ENCODE data around the gene PPP2R5D. TPM values are rescaled to one million over a fixed set of nuclear protein-coding genes. Genes with fewer than 3 reads are reported as not detected.

The PPP2R5D gene
- total RNA-seq, 5 donors from 2014 or later (not counting 1 experiment from before 2014, with no cell fraction given), result 27.8 to 35.1 (median 33.3) TPM

DNA sequence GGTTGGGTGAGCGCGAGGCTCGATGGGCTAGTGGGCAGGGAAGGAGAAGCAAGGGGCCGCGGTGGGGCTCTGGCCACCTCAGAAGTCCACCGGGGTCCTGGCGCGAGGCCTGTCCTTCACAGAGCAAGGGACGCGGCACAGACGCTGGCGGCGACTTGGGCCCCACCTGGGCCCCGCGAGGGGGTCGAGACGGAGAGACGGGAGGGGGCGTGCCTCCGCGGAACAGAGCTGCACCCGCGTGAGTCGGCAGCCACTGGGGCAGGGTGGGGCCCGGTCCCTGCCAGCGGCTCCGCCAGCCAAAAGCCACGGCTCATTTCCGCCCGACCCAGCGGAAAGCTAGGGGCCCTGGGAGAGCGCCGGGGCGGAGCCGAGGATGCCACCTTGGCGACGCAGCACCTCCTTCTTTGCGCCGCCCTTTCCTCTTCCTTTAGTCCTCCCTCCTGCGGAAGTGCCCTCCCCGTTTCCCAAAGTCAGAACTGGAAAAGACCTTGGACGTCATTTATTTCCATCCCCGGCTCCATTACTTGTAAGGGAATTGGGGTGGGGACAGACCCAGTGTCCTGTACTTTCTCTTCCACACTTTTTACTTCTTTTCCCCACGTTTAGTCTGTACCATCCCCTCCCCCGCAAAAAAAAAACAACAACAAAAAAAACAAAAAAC lies 69.3 kb downstream of the PPP2R5D start, which contains the start of gene CUL7:
Gene CUL7, minus strand, starts transcription at position 307 of the 661 bp plus-strand sequence. CDS start 1,063 bp downstream, outside the sequence.
- peaks cover 4 to 41% of the 10 kb centered on the region in 2 donors for H3K36me3 ChIP-seq (ENCODE audit: control insufficient read depth in 2 of 2, extremely low read depth in 1 of 2, insufficient read depth in 1 of 2, low read length in 1 of 2)
- peaks cover 5 to 43% of the 10 kb centered on the region in 2 experiments for H3K4me1 ChIP-seq (ENCODE audit: control insufficient read depth in 1 of 2, extremely low read depth in 1 of 2, insufficient read depth in 2 of 2, low read length in 2 of 2)
- H3K4me3 Mint-ChIP-seq, result peak within 1 kb of the TSS; percentile 87 to 94 (median 93)
- H3K9me3 Mint-ChIP-seq, result no peaks in the 10 kb centered on the region
- peak within 1 kb of the TSS; percentile 93 to 95 for H3K27ac Mint-ChIP-seq
- H3K27me3 Mint-ChIP-seq, result no peaks in the 10 kb centered on the region
- WGBS (ENCODE audit: insufficient coverage), result 2% methylated on average over 34 of the region's 45 CpGs
- ChIA-PET CTCF (interaction anchor here (0.6 to 1.8 kb wide), 5 partner anchors 31 to 442 kb away, joined by 3 to 11 read pairs (median 3); partner anchors contain the start of genes KLHDC3 (in 1 of the 2) and RRP36 (in 1 of the 2)), POLR2A (interaction anchor here (0.6 to 1.2 kb wide), 7 partner anchors 11 to 1162 kb away, joined by 3 to 5 read pairs (median 3); partner anchors contain the start of genes KLHDC3 (in 2 of the 2) and MEA1 (in 1 of the 2))
- DNase-seq (peak; percentile 76 to 93 (median 86)), ATAC-seq (replicated peaks in 1 of 4) (peak; percentile 99)
- H3K4me3 ChIP-seq (ENCODE audit: control insufficient read depth in 1 of 2, extremely low read depth in 1 of 2, low read length in 1 of 2), result peak within 1 kb of the TSS; percentile 73 to 87
- peaks cover 47 to 52% (median 52%) of the 10 kb centered on the region in 3 donors for H3K4me1 Mint-ChIP-seq
- no peaks in the 10 kb centered on the region for H3K9me3 ChIP-seq
- H3K27me3 ChIP-seq (replicated peaks in 1 of 2; ENCODE audit: control insufficient read depth in 2 of 2, extremely low read depth in 1 of 2, insufficient read depth in 2 of 2, low read length in 1 of 2), result no peaks in the 10 kb centered on the region
- peak within 1 kb of the TSS; percentile 78 for H3K27ac ChIP-seq (ENCODE audit: low read length)
- peaks cover 25% of the 10 kb centered on the region for H3K36me3 Mint-ChIP-seq

GRCh38 chr6:43054206-43054943 lies 70.0 kb downstream of the PPP2R5D start:
- no peaks in the 10 kb centered on the region for H3K27me3 ChIP-seq (replicated peaks in 1 of 2; ENCODE audit: control insufficient read depth in 2 of 2, extremely low read depth in 1 of 2, insufficient read depth in 2 of 2, low read length in 1 of 2)
- peak overlapping the region; percentile 52 to 87 for H3K4me3 ChIP-seq (ENCODE audit: control insufficient read depth in 1 of 2, extremely low read depth in 1 of 2, low read length in 1 of 2)
- peak overlapping the region; percentile 87 to 94 (median 93) for H3K4me3 Mint-ChIP-seq
- peak overlapping the region; percentile 93 to 95 for H3K27ac Mint-ChIP-seq
- peaks cover 21% of the 10 kb centered on the region for H3K36me3 Mint-ChIP-seq
- no peak for ATAC-seq (replicated peaks in 1 of 4)
- H3K27me3 Mint-ChIP-seq, result no peaks in the 10 kb centered on the region
- ChIA-PET POLR2A (interaction anchor here (0.6 to 1.2 kb wide), 9 partner anchors 11 to 1162 kb away, joined by 3 to 5 read pairs (median 3); partner anchors contain the start of genes KLHDC3 (in 2 of the 2) and MEA1 (in 1 of the 2)), CTCF (interaction anchor here (0.6 to 1.8 kb wide), 6 partner anchors 26 to 443 kb away, joined by 3 to 11 read pairs (median 4); partner anchors contain the start of genes CNPY3 (in 1 of the 2), KLHDC3 (in 1 of the 2) and RRP36 (in 1 of the 2))
- WGBS (ENCODE audit: insufficient coverage), result 87% methylated on average over 13 of the region's 17 CpGs
- DNase-seq, result no peak
- no peaks in the 10 kb centered on the region for H3K9me3 ChIP-seq
- peak overlapping the region; percentile 78 for H3K27ac ChIP-seq (ENCODE audit: low read length)
- peaks cover under 1 to 36% of the 10 kb centered on the region in 2 donors for H3K36me3 ChIP-seq (ENCODE audit: control insufficient read depth in 2 of 2, extremely low read depth in 1 of 2, insufficient read depth in 1 of 2, low read length in 1 of 2)
- H3K4me1 Mint-ChIP-seq, result peaks cover 54 to 59% (median 59%) of the 10 kb centered on the region in 3 donors
- H3K9me3 Mint-ChIP-seq, result no peaks in the 10 kb centered on the region
- peaks cover 8 to 46% of the 10 kb centered on the region in 2 experiments for H3K4me1 ChIP-seq (ENCODE audit: control insufficient read depth in 1 of 2, extremely low read depth in 1 of 2, insufficient read depth in 2 of 2, low read length in 2 of 2)

DNA sequence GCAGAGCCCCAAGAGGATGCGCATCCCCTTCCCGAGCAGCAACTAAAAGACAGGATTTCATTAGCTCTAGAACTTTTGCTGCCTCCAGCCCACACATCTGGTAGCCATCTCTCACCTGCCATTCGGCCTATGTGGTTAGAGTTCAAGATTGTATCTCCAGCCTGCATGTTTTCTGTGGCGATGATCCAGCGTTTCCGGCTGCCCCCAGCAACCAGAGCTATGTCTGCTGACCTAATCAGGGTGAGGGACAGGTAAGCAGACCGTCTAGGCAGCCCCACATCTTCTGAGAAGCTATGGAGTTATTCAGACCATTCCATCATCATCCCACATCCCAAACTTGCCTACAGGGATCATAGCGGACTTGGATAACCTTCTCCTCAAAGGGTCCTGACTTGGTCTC lies 71.6 kb downstream of the PPP2R5D start:
- Mint-ChIP-seq H3K27ac (peak overlapping the region in 1 of 2 donors; percentile 25), H3K4me1 (peaks cover 65 to 68% (median 66%) of the 10 kb centered on the region in 3 donors), H3K4me3 (peak overlapping the region in 2 of 3 donors; percentile 10 to 17), H3K36me3 (peaks cover 15% of the 10 kb centered on the region), H3K9me3 (no peaks in the 10 kb centered on the region), H3K27me3 (no peaks in the 10 kb centered on the region)
- no peak overlapping the region for H3K27ac ChIP-seq (ENCODE audit: low read length)
- ChIA-PET CTCF (no interaction called here), POLR2A (interaction anchor here in 1 of 2 donors (0.6 kb wide), 2 partner anchors 35 to 1385 kb away, joined by 6 to 7 read pairs; no protein-coding TSS in a partner anchor)
- no peaks in the 10 kb centered on the region for H3K27me3 ChIP-seq (replicated peaks in 1 of 2; ENCODE audit: control insufficient read depth in 2 of 2, extremely low read depth in 1 of 2, insufficient read depth in 2 of 2, low read length in 1 of 2)
- H3K4me1 ChIP-seq (ENCODE audit: control insufficient read depth in 1 of 2, extremely low read depth in 1 of 2, insufficient read depth in 2 of 2, low read length in 2 of 2), result peaks cover 15 to 51% of the 10 kb centered on the region in 2 experiments
- no peak overlapping the region for H3K4me3 ChIP-seq (ENCODE audit: control insufficient read depth in 1 of 2, extremely low read depth in 1 of 2, low read length in 1 of 2)
- DNase-seq (no peak), ATAC-seq (replicated peaks in 1 of 4) (no peak)
- peaks cover 0 to 27% of the 10 kb centered on the region in 2 donors for H3K36me3 ChIP-seq (ENCODE audit: control insufficient read depth in 2 of 2, extremely low read depth in 1 of 2, insufficient read depth in 1 of 2, low read length in 1 of 2)
- no peaks in the 10 kb centered on the region for H3K9me3 ChIP-seq
- 87% methylated on average over 7 of the region's 8 CpGs for WGBS (ENCODE audit: insufficient coverage)

- no peak for DNase-seq
- no peaks in the 10 kb centered on the region for H3K9me3 Mint-ChIP-seq
- H3K27me3 ChIP-seq (replicated peaks in 1 of 2; ENCODE audit: control insufficient read depth in 2 of 2, extremely low read depth in 1 of 2, insufficient read depth in 2 of 2, low read length in 1 of 2), result no peaks in the 10 kb centered on the region
- POLR2A ChIA-PET, result interaction anchor here in 1 of 2 donors (1.1 kb wide), 1 partner anchor 130 kb away, joined by 7 read pairs; the partner anchor contains the start of gene CNPY3
- CTCF ChIA-PET, result interaction anchor here in 1 of 2 donors (0.9 to 1.4 kb wide), 3 partner anchors 44 to 79 kb away, joined by 3 to 7 read pairs (median 4); partner anchors contain the start of genes KLHDC3, MEA1, PEX6 and PPP2R5D
- peak overlapping the region; percentile 97 to 100 for H3K27ac Mint-ChIP-seq
- no CpG with 5 or more reads among the region's 1 CpG for WGBS (ENCODE audit: insufficient coverage)
- H3K27ac ChIP-seq (ENCODE audit: low read length), result peak overlapping the region; percentile 78
- peaks cover 47 to 61% (median 52%) of the 10 kb centered on the region in 3 donors for H3K4me1 Mint-ChIP-seq
- H3K9me3 ChIP-seq, result no peaks in the 10 kb centered on the region
- H3K4me3 ChIP-seq (ENCODE audit: control insufficient read depth in 1 of 2, extremely low read depth in 1 of 2, low read length in 1 of 2), result peak overlapping the region; percentile 97 to 98
- peak overlapping the region; percentile 93 to 96 (median 94) for H3K4me3 Mint-ChIP-seq
- H3K36me3 Mint-ChIP-seq, result peaks cover 22% of the 10 kb centered on the region
- H3K36me3 ChIP-seq (ENCODE audit: control insufficient read depth in 2 of 2, extremely low read depth in 1 of 2, insufficient read depth in 1 of 2, low read length in 1 of 2), result peaks cover 0 to 35% of the 10 kb centered on the region in 2 donors
- no peaks in the 10 kb centered on the region for H3K27me3 Mint-ChIP-seq
- H3K4me1 ChIP-seq (ENCODE audit: control insufficient read depth in 1 of 2, extremely low read depth in 1 of 2, insufficient read depth in 2 of 2, low read length in 2 of 2), result peaks cover 15 to 31% of the 10 kb centered on the region in 2 experiments
- ATAC-seq (replicated peaks in 1 of 4), result no peak
Measured at GRCh38 chr6:43058531-43058930, 74.2 kb downstream of the PPP2R5D start.

DNA sequence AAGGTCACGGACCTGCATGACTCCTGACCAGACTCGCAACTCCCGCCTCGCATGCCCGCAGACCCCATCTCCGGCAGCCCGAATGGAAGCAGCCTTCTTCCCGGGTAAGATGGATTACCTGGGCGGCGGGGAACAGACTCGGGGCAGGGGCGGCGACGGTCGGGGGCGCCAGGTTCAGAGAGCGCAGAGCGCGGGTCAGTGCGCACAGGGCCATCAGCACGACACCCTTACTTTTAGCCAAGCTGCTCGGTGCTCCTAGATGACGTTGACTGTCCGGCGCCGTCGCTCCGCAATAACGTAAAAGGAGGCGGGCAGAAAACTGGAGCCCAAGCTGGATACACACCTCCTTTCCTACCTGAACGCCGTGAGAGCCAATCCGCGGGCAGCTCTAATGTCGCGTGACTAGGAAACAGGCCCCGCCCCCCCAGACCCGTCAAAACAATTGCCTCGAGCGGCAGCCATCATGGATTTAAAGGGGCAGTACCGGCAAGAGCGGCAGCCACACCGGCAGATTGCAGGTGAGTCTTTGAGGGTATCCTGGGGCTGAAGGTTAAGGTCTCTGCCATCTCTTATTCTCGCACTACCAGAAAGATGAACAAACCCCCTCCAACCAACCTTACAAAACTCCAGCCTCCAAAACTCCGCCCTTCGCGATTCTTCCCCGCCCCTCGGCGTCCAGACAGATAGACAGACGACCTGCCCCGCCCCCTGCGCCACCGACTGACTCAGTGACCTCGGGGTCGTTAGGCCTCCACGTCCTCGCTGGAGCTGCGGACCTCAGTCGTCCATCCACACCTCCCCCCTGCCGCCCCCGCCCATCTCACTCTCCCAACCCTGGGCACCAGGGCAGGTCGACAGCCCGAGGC lies 75.0 kb downstream of the PPP2R5D start, which contains the start of the genes KLC4 and MRPL2:
Gene KLC4, plus strand, starts transcription at position 464 of the 866 bp plus-strand sequence. CDS start 1,705 bp downstream, outside the sequence.
Gene MRPL2, minus strand, starts transcription at position 267 of the 866 bp plus-strand sequence. Its CDS starts 53 bp downstream, at position 214.
- Mint-ChIP-seq H3K36me3 (peaks cover 28% of the 10 kb centered on the region), H3K27me3 (no peaks in the 10 kb centered on the region), H3K4me3 (peak within 1 kb of the TSS; percentile 93 to 96 (median 94)), H3K9me3 (no peaks in the 10 kb centered on the region), H3K4me1 (peaks cover 40 to 53% (median 45%) of the 10 kb centered on the region in 3 donors), H3K27ac (peak within 1 kb of the TSS; percentile 97 to 100)
- ChIA-PET CTCF (interaction anchor here in 1 of 2 donors (0.6 to 1.4 kb wide), 4 partner anchors 45 to 129 kb away, joined by 3 to 7 read pairs (median 3); partner anchors contain the start of genes KLHDC3, MEA1, PEX6 and PPP2R5D), POLR2A (interaction anchor here (0.5 to 1.1 kb wide), 7 partner anchors 45 to 1984 kb away, joined by 3 to 8 read pairs (median 4); partner anchors contain the start of genes CNPY3 (in 1 of the 2), KLHDC3 (in 1 of the 2), MEA1 (in 1 of the 2) and PPP2R5D (in 1 of the 2))
- ATAC-seq (replicated peaks in 1 of 4) (peak; percentile 98), DNase-seq (peak; percentile 94 to 99 (median 98))
- Histone ChIP-seq H3K4me1 (ENCODE audit: control insufficient read depth in 1 of 2, extremely low read depth in 1 of 2, insufficient read depth in 2 of 2, low read length in 2 of 2) (peaks cover 15 to 25% of the 10 kb centered on the region in 2 experiments), H3K4me3 (ENCODE audit: control insufficient read depth in 1 of 2, extremely low read depth in 1 of 2, low read length in 1 of 2) (peak within 1 kb of the TSS; percentile 97 to 98), H3K27me3 (replicated peaks in 1 of 2; ENCODE audit: control insufficient read depth in 2 of 2, extremely low read depth in 1 of 2, insufficient read depth in 2 of 2, low read length in 1 of 2) (no peaks in the 10 kb centered on the region), H3K9me3 (no peaks in the 10 kb centered on the region), H3K27ac (ENCODE audit: low read length) (peak within 1 kb of the TSS; percentile 80), H3K36me3 (ENCODE audit: control insufficient read depth in 2 of 2, extremely low read depth in 1 of 2, insufficient read depth in 1 of 2, low read length in 1 of 2) (peaks cover 0 to 36% of the 10 kb centered on the region in 2 donors)
- under 1% methylated on average over 43 of the region's 64 CpGs for WGBS (ENCODE audit: insufficient coverage)

All from T-cell (primary cell).